GOT3 (cell line): ENCODE results near the gene HINT2.

Experiments
- DNase-seq: peaks from one replicate; lab custom pipeline; 2025; ENCODE audit warnings: mixed read lengths; lab: John Stamatoyannopoulos, UW

HINT2 gene

GRCh38 chr9:35840881-35841644 is 26.2 kb upstream of the HINT2 start:
- no peak for DNase-seq

DNA sequence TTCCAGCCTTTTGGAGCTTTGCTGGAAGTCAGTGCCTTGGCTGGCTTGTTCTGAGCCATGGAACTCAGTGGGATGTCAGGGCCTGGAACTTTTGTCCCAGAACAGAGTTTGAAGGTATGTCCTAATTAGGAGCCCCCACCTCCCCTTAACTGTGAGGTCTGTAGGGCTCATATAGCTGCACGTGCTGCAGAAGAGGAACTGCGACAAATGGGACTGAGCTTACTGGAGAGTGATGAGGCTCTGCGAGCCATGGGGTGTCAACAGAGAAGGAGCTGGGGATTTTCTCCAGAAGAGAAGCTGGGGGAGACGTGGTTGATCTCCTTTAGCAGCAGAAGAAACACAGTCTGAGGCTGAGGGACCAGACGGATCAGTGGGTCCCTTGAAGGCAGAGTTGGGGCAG is 25.1 kb upstream of the HINT2 start:
- DNase-seq: no peak

GRCh38 chr9:35836595-35836994 is 21.8 kb upstream of the HINT2 start:
- DNase-seq: no peak

- DNase-seq: no peak
Observed at GRCh38 chr9:35835766-35836165, 20.9 kb upstream of the HINT2 start.

DNA sequence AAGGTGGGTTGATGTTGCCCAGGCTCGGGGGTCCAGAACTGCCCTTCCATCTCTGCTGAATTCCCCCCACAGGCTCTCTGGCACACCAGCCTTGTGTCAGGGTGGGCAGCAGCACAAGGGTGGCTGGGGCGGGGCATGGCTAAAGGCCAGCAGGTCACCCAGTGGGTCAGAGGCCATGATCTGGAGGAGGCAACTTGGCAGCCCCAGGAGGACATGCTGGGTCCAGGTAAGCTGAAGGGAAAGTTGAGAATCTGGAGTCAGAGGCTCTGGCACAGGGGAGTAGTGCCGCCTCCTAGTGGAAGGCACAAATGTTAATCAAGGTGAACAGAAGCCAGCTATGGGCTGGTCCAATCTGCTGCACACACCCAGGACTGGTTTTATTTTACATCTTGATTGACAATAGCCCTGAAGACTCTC is 20.4 kb upstream of the HINT2 start:
- DNase-seq: no peak

DNA sequence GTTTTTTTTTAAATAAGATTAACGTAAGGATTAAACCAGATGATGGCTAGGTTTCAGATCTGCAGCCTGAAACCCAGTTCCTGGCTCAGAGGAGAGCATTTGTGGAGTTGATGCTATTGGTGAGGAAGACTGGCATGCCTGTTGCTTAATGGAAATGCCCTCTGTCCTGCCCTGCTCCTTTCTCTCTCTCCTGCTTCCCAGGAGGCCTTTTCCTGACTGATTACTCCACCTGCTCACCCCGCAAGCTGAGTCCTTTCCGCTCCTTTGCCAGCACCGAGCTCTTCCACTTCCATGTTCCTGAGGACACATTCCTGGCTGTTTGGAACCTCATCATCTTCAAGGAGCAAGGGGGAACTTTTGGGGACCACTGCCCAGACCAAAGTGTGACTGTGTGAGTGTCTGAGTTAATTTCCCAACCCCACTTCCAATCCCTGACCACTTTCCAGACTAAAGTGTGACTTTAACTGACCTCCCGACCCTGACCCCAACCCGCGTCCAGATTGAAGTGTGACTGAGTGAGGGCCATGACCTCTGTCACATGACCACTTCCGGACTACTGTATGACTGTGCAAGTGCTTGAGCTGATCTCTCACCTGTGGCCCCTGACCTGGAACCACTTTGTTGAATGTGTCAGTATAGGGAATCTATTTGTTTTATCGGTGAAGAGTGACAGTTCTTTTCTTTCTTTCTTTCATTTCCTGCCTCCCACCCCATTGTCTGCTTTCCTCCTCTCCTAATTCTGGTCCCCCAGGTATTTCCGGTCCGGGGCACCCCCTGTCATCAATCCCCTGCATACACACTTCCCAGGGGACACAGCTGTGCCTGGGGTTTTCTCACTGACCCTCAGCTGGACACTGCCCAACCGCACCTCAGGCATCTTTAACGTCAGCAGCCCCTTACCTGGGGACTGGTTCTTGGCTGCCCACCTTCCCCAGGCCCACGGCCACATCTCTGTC is 19.7 kb upstream of the HINT2 start:
- DNase-seq: no peak

- DNase-seq: no peak
Observed at GRCh38 chr9:35832814-35833213, 18.0 kb upstream of the HINT2 start.

DNA sequence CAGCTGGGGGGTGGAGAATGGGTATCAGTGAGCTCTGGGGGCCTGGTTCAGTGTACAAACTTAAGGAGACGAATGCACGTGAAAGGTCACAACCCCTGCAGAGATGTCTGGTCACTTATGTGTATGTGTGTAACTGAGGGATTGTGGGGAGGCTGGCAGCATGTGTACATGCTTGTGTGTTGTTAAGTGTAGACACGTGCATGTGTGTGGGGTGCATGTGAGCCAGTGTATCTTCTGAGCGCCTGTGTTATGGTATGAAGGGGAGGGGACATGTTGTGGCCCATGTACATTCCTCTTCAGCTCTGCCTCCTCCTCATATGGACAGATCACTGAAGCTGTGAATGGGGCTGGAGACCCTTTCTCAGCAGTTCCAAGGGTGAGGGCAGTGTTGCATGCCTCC is 16.2 kb upstream of the HINT2 start:
- no peak for DNase-seq

- DNase-seq: no peak
Observed at GRCh38 chr9:35829764-35830096, 14.9 kb upstream of the HINT2 start.

GRCh38 chr9:35829084-35829763 is 14.4 kb upstream of the HINT2 start, which contains the start of gene TMEM8B:
Gene TMEM8B (plus strand): TSS chr9:35829228. CDS start chr9:35829448, 220 bp downstream.
- peak; percentile 24 for DNase-seq

DNA sequence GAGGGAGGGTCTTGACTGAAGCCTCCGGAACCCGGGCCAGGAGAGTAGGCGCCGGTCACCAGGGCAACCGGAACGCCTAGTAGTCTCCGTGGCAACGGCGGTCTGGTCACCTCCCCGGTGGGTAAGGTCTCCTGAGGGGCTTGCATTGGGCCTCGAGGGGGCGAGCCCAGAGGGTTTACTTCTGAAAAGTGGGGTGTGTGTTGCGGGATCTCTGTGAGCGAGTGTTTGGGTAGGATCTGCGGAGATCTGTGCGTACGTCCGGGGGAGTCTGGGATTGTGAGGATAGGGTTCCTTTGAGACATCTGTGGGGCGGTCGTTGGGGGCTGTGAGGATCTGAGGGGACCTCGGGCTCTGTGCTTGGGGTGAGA is 13.9 kb upstream of the HINT2 start, which contains the start of gene FAM221B:
Gene FAM221B, minus strand, starts transcription at position 17 of the 368 bp plus-strand sequence. CDS start 2,571 bp downstream, outside the sequence.
- no peak for DNase-seq

DNA sequence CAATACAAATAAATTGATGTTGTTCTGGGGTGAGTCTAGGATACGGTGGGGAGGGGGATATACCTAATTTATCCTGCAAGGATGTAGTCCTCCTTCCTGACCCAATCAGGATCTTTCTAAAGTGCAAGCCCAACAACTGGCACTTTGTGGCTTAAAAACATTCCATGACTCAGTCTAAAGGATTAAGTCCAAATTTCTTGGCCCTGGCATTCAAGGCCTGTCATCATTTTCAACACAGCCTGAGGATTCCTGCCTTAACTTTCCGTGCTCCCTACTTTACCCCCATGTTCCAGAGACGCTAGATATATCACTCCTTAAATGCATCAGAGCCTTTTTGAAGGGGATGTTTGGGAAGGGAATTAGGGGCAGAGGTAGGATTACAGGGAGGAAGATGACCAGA is 12.6 kb upstream of the HINT2 start:
- DNase-seq: no peak

DNA sequence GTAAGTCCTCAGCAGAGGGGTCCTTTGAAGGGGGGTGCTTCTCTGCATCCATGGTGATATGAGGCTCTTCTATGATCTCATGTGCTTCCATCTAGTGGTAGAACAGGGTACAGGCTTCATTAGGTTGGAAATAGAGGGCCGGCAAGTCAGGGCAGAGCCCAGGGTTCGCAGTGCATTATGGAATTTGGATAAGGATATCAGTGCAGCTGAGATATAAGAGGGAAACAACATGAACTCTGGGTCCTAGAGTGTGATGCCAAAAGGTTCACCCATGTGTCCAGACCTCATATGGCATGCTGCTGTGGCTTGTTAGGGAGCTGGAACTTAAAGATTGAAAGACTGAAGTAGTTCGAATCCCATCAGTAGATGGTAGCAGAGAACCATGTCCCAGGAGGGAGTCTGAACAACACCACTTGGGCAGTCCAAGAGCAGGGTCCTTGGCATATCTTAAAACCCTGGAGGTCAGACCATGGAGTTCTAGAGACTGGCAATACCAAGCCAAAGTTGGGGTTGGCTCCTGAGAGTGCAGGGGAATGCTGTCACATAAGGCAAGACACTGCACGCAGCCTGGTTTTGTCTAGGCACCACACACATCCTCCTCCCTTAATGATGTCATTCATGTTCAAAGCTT is 11.3 kb upstream of the HINT2 start:
- DNase-seq: no peak

- DNase-seq: no peak
Observed at GRCh38 chr9:35822926-35823325, 8.1 kb upstream of the HINT2 start.

- no peak for DNase-seq
Observed at GRCh38 chr9:35820076-35820475, 5.2 kb upstream of the HINT2 start.

GRCh38 chr9:35818341-35818740 is 3.5 kb upstream of the HINT2 start:
- DNase-seq: no peak

DNA sequence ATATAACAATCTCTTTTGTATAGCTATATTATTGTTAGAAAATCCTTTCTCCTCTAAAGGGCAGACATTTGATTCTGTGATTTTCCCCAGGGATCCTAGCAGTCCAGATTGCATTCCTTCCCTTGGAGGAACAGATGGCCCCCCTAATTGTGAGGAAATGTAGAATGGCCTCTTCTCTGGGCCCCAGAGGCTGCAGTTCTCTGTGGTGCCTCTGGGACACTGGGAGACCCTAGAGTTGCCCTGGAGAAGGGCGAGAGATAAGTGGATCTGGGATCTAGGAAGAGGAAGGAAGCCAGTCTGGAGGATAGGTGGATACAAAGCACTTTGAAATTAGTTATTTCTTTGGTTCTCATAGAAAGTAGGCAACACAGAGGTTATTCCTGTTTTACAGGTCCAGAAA is 1.9 kb upstream of the HINT2 start:
- DNase-seq: no peak

DNA sequence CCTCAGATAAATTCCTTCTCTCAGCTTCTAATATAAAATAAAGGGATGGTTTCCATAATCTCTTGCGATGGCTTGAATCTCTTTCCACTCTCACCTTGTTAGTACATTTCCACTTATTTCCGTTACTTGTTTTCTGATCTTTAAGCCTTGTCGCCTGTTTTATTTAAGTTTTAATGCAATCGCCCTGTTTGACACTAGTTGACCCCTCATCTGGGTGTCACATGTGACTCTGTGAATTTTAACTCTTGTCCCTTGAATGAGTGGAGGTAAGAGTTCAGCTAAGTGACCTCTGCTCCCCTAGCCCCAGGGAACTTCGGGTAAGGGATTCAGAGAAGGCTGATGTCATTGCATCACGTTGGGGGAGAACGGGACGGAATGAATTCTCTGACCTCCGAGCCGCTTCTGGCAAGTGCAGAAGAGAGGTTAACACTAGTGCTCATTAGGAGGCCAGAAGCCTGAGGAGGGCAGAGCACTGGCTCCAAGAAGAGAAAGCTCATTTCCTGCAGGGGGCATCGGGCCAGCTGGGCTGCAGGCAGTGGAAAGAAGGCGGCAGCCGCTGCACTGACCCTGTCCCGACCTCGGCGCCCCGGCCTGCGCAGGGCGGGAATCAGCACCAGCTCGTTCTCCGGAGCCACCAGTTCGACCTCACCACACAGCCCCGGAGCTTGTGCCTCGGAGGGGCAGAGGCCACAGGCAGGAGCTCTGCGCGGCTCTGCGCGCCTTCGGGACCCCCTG is 569 bp downstream of the HINT2 start:
- DNase-seq: no peak

DNA sequence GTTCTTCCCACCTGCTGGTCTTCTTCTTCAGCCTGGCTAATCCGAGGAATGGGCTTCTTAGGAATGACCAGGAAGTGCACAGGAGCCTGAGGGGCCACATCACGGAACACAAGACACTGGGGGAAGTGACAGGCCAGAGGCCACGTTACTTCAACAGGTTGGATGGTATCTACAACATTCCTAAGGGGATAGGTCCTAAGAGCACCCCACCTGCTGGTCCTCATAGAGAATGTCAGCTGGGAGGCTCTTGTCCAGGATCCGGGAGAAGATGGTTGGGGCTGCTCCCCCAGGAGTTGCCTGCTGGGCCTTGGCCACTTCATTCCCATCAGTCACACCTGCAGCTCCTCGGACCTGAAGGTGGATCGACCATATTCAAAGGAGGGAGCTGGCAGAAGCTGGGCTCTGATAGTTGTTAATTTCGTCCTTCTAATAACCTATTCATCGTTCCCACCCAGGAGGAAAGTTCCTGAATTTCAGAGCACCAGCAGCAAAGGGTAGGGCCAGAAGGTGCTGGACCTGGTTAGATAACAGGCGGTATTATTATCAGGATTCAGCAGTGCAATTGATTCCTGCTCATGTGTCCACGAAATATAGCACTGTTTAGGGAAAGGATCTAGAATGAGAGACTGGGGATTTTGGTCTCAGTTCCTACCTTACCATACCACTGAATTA is 1.3 kb downstream of the HINT2 start:
- DNase-seq: no peak

DNA sequence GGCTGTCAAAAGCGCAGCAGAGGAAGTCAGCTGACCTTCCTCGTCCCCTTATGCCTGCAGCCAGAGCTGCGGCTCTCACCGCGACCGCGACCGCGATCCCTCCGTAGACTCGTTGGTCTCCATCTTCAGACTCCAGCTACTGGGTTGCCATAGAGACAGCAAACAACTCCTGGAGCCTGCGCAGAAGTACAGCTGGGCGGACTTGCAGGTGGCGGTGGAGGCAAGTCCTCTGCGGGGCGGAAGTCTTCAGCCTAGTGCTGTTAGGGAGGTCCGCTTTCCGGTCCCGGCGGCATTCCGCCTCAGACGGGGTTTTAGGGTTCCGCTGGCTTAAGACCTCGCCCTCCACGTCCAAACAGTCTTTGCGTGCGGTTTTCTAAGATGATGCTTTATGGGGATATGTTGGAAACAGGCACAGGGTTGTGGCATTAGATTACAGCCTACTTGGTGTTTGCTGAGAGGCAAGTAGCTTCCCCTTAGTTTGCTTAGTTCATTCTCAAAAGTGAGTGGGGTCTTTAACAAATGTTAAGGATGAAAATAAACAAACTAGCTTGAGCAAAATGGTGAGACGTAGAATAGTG is 2.7 kb downstream of the HINT2 start, which contains the start of gene SPAG8:
Gene SPAG8, minus strand, starts transcription at position 238 of the 578 bp plus-strand sequence. Its CDS starts 115 bp downstream, at position 123.
- peak; percentile 53 for DNase-seq
